Tibial nerve (tissue), 3 donors: ENCODE measurements around the gene NUDT9.
"Not testable (repeated sequence)": the region's sequence is repeated elsewhere in the genome, so short reads cannot be mapped to it uniquely, and the experiment has no call there.

ENCODE experiments used
- CTCF ChIP-seq, 5 experiments: fragments of 200-600 bp in 3 of 5; fragments of 450-650 bp in 2 of 5; sonication (generic) in 3 of 5; IDR thresholded peaks; one replicate each; pipeline ENCODE4 v1.5.1; 2016 to 2019; ENCODE audit warnings: antibody characterized with exemption in 5 of 5, mild to moderate bottlenecking in 3 of 5, moderate library complexity in 2 of 5
- POLR2A ChIP-seq, 2 donors: fragments of 450-650 bp; IDR thresholded peaks; one replicate each; pipeline ENCODE4 v1.6.1; 2017; ENCODE audit warnings: antibody characterized with exemption in 2 of 2, mild to moderate bottlenecking in 2 of 2, moderate library complexity in 2 of 2

DNA sequence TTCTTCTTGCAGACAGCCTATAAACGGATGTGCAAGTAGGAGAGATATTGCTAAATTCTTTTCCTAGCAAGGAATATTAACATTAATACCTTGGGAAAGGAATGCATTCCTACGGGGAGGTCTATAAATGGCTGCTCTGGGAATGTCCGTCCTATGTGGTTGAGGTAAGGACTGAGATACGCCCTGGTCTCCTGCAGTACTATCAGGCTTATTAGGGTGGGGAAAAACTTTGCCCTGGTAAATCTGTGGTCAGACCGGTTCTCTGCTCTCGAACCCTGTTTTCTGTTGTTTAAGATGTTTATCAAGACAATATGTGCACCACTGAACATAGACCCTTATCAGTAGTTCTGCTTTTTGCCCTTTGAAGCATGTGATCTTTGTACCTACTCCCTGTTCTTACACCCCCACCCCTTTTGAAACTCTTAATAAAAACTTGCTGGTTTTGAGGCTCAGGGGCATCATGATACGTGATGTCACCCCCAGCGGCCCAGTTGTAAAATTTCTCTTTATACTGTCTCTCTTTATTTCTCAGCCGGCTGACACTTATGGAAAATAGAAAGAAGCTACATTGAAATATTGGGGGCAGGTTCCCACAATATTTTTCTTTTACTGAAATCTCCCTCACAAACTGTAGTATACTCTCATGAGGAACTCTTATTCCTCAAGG lies 37.8 kb upstream of the NUDT9 start:
- not testable (repeated sequence) for TF ChIP-seq CTCF, POLR2A (IDR thresholded peaks at IDR 0.05)
